ENCODE measurements around the gene SCG3.

Gene SCG3

DNA sequence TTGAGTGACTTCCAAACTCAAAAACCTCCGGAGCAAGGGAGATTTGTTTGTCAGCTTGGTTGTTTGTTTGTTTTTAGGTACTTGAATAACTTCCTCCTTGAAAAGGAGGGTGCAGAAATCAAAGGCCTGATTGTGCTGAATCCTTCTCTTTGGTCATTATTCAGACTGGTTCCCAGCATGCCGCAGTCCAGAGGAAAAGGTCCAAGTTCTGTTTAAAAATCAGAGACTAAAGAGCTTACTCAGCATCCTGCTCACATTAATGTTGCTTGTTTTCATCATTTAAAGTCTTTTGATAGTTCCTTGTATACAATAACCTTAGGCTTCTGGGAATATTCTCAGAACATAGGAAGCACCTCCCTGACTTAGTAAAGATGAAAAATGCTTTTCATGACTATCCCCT is 982 bp upstream of the SCG3 start:
- no peak for DNase-seq

- no peak for DNase-seq
Measured at GRCh38 chr15:51687565-51687964, 6.3 kb downstream of the SCG3 start.

DNA sequence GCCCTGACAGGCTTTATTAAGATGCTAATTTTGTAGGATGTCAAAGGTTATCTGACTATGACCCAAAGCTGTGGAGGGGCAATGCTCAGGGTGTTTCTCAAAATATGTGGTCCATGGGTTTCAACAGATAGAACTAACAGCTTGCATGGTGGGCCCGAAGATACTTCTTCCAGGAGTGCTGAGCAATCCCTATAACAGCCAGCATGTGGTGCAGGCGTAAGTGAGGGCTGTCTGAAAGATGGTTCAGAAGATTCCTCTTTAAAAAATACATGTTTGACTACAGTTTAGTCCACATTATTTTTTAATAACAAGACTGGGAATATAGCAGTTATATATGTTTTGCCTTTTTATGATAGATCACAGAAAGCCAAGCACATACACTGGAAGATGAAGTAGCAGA is 7.6 kb downstream of the SCG3 start:
- no peak for DNase-seq

DNA sequence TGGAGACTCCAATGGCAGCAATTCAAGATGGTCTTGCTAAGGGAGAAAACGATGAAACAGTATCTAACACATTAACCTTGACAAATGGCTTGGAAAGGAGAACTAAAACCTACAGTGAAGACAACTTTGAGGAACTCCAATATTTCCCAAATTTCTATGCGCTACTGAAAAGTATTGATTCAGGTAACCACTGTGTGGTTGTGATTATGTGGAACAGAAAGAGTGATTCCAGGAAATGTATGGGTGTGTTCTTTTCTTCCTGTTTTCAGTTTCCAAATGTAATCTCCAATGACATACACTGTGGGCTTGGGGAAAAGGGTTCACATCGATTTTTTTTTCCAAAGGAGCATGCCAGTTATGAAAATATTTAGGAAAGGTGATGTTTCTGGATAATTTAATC is 10.9 kb downstream of the SCG3 start:
- DNase-seq: no peak

DNA sequence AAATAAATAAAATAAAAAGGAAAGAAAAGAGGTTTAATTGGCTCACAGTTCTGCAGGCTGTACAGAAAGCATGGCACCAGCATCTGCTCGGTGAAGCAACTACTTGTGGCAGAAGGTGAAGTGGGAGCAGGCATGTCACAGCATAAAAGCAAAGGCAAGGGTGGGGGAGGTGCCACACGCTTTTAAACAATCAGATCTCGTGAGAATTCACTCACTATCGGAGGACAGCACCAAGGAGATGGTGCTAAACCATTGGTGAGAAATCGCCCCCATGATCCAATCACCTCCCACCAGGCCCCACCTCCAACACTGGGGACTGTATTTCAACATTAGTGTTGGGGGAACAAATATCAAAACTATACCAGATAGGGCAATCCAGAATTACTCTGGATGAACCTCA is 15.3 kb downstream of the SCG3 start:
- DNase-seq: no peak

GRCh38 chr15:51697163-51697562 is 15.9 kb downstream of the SCG3 start:
- DNase-seq: no peak

- DNase-seq: no peak
Measured at GRCh38 chr15:51699373-51699772, 18.1 kb downstream of the SCG3 start.

- DNase-seq: no peak
Measured at GRCh38 chr15:51702710-51703109, 21.4 kb downstream of the SCG3 start.

- no peak for DNase-seq
Measured at GRCh38 chr15:51706291-51706690, 25.0 kb downstream of the SCG3 start.

DNA sequence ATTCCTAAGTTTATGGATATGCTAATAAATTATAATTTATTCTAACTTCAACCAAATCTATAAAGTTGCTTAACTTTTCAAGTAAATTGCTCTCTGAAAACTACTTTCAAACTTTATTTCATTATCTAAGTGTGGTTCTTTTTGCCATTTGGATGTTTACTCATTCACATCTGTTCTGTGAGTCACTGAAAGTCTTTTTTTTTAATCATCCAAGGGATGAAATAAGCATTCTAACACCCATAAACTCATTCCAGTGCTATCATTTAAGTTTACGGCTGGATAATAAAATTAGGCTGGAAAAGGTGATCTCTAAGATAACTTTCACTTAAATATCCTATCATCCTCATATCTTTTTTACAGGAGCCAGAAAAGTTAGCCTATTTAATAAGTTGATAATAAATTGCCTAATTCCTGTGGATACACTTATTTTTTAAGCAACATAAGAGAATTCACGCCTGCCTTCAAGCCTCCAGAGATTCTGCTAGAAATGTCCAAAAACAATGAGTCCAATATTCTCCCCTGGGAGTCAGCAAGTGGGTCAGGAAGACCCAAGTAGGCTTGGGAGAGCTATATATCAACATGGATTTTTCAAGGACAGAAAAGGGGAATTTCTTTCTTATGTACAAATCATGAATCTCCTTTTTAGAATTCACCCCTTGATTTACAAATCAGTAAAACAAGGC is 25.8 kb downstream of the SCG3 start:
- DNase-seq: no peak

GRCh38 chr15:51708013-51708412 is 26.7 kb downstream of the SCG3 start:
- DNase-seq: peak; percentile 32

DNA sequence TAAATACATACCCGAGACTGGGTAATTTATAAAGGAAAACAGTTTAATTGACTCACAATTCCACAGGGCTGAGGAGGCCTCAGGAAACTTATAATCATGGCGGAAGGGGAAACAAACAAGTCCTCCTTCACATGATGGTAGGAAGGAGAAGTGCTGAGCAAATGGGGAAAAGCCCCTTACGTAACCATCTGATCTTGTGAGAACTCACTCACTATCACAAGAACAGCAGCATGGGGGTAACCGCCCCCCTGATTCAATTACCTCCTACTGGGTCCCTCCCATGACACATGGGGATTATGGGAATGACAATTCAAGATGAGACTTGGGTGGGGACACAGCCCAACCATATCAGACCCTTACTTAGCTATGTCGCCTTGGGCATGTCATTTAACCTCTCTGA is 27.7 kb downstream of the SCG3 start:
- DNase-seq: no peak

DNA sequence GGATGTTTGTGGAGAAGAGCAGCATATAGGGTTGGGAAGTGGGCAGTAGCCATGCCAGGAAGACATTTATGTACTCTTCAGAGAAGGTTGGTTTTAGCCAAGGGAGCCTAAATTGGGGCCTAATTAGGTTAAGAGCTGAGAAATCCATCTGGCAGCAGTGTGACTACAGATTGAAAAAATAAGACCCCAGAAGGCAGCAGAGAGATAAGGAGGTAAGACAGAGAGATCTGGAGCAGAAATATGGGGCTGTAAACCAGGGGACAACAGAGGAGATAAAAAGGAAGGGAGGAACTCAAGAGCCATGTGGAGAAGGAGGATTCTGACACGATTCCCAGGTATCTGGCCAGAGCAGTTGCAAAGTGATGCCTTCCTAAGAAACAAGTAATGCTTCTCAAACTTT is 32.9 kb downstream of the SCG3 start:
- DNase-seq: no peak

DNA sequence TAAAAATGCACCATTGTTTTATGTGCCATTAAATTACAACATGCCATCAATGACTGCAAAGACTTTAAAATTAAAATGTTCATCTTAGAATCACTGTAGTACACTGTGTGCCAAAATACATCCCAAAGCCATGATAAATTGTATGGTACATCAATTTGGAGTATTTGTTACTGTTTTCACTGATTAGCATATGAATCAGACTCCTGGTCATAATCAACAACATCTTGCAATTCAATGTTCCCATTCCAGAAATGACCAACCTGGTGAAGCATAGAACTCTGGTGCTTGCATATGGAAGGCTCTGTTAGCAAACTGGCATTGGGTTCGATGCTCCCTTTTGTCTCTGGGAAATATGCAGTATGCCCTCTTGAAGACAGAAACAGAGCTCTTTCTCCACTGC is 33.6 kb downstream of the SCG3 start:
- no peak for DNase-seq

DNA sequence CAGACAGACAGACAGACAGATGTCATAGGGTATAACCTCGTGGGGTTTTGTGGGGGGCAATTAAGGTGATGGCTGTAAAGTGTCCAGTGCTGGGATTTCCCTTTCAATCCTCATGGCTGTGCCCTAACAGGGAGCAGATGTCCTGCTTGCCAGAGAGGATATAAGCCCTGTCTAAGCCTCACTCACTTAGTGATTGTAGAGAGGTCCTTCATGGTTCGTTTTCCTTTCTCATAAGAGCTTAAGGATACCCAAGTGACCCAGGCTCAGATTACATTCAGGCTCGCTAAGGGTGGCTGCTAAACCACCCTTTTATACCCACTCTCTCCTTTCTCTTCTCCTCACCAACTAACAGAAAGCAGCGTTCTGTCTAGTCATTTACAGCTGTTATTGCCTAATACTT is 36.9 kb downstream of the SCG3 start:
- no peak for DNase-seq

DNA sequence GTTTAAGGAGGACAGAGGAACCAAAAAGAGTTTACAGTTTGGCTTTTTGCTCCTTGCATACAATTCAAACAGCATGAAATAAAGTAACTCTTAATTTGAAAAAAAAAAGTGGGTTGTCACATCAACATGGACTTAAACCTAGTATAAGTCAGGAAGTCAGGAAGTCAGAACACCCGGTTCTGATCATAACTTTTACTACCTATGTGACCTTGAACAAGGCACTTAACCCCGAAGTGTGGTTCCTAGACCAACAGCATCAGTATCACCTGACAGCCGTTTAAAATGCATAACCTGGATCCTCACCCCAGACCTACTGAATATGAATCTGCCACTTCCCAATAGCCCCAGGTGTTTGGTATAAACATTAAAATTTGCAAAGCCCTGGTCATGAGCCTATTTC is 37.4 kb downstream of the SCG3 start:
- no peak for DNase-seq

- DNase-seq: no peak
Measured at GRCh38 chr15:51720201-51720995, 39.1 kb downstream of the SCG3 start.

DNA sequence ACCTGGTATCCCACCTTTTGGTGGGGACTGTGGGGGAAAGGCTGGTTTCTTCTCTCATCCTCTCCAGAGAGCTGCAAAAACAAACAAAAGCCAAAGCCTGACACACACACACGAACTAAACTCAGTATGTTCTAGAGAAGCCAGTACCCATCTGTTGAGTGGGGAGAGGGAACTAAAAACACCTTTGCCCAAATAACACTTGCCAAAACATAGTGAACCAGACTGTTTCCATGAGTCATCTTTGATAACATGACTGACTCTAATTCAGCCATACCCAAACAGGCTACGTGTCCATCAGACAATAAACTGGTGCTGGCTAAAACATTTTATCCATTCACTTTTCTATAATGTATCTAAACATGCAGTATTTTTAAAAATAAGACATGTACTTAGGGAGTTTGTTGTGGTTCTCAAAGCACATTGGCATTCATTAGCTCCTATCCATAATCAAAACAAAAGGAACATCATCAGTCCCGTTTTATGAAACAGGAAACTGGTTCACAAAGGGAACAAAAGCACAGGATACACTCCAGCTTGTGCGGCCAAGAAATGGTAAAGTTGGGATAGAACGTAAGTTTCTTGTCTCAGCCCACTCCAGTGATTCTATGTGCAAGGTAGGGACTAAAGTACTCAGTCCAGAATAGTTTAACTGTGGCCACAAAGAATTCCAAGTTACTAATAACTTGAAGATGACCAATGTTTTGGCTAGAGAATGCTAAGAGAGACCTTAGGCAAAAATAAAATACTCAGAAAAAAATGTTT is 40.1 kb downstream of the SCG3 start:
- no peak for DNase-seq

GRCh38 chr15:51724199-51724598 is 42.9 kb downstream of the SCG3 start:
- DNase-seq: no peak

GRCh38 chr15:51724673-51725072 is 43.4 kb downstream of the SCG3 start:
- DNase-seq: no peak

DNA sequence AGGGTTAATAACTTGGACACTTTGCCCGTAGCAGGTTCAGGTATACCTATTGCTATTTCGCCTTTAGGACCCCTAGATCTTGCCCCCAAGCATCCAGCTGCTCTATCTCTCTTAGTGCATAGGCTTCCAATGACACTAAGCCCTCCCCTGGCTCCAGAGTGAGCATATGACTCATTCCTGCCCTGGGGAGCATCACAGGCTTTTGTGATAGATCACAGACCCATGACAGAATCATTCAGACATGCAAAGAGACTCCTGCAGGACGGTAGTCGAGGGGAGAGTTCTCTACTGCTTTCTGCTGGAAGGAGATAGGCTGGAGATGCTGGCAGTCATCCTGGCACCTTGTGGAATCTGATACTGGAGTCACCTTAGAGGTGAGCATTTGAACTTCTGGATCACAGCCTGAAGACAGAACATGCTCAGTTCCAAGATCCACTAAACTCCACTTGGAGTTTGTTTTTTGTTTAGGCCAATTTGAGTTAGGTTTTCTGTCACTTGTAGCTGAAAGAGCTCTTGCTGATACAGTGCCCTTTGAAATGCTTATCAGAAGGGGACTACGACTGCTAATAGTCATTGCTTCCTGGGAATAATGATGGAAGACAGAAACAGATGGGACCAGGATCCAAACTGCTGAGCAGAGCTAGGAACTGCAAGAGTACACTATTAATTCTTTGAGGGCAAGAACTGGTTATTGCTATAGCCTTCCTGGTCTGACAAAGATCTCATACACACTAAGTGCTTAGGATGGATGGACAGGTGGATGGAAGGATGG is 45.2 kb downstream of the SCG3 start:
- no peak for DNase-seq

- DNase-seq: no peak
Measured at GRCh38 chr15:51727141-51727897, 46.0 kb downstream of the SCG3 start.
